GM18861 (cell line): Measurements from ENCODE around the gene SF3B3.
"Not testable (repeated sequence)": the region's sequence is repeated elsewhere in the genome, so short reads cannot be mapped to it uniquely, and the experiment has no call there.

ENCODE experiments used
- ATAC-seq: cut with Tn5 transposase; IDR thresholded peaks from one replicate; pipeline ENCODE4 v1.9.1; 2021; ENCODE audit not compliant: unreplicated experiment

SF3B3 gene

DNA sequence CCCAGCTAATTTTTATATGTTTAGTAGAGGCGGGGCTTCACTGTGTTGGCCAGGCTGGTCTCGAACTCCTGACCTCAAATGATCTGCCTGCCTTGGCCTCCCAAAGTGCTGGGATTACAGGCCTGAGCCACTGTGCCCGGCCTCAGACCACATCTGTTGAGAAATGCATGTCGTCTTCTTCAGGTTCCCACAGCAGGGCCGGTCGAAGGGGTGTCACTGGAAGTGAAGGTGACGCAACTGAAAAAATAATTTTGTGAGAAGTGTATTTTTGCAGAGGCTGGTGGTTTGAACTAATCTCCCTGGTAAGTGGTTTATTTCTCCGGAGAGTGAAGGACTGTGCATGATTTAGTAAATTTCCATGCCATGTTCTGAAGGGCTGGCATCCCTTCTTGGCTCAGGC lies 89.3 kb downstream of the SF3B3 start:
- ATAC-seq: no peak

GRCh38 chr16:70614208-70614951 lies 90.8 kb downstream of the SF3B3 start:
- no peak for ATAC-seq

- ATAC-seq: no peak
Measured at GRCh38 chr16:70615945-70616344, 92.3 kb downstream of the SF3B3 start.

GRCh38 chr16:70621864-70622263 lies 98.2 kb downstream of the SF3B3 start:
- not testable (repeated sequence) for ATAC-seq
